ENCODE data around the gene NDUFA7. TPM values are rescaled to one million over a fixed set of nuclear protein-coding genes. Genes with fewer than 3 reads are reported as not detected.
"Not testable (repeated sequence)": the region's sequence is repeated elsewhere in the genome, so short reads cannot be mapped to it uniquely, and the experiment has no call there.

The NDUFA7 gene
- total and polyA plus RNA-seq, 11 donors: 74.5 to 393 (median 104) TPM

GRCh38 chr19:8342316-8342683 is 21.1 kb upstream of the NDUFA7 start:
- no peak for ATAC-seq
- Histone ChIP-seq H3K27ac (peak overlapping the region; percentile 86 to 100 (median 96)), H3K9me3 (no peaks in the 10 kb centered on the region), H3K27me3 (peaks cover 0 to 23% (median 0%) of the 10 kb centered on the region in 9 donors), H3K4me3 (peak overlapping the region; percentile 55 to 89 (median 70)), H3K4me1 (peaks cover 0 to 44% (median 25%) of the 10 kb centered on the region in 12 donors), H3K36me3 (no peaks in the 10 kb centered on the region)
- TF ChIP-seq CTCF (IDR thresholded peaks at IDR 0.05) (no peak), POLR2A (IDR thresholded peaks at IDR 0.05) (no peak)
- 32 to 79% (median 46%) methylated on average over 3 to 14 of the region's 14 CpGs for WGBS, 4 donors
- intact Hi-C loops (cut with DNase I): no loop called here
- DNase-seq: no peak

GRCh38 chr19:8341504-8341903 is 20.3 kb upstream of the NDUFA7 start:
- peak overlapping the region; percentile 55 to 89 (median 70) for H3K4me3 ChIP-seq
- peaks cover 0 to 45% (median 25%) of the 10 kb centered on the region in 12 donors for H3K4me1 ChIP-seq
- intact Hi-C loops (cut with DNase I); DNase-seq; H3K36me3 ChIP-seq; ATAC-seq; H3K9me3 ChIP-seq: not testable (repeated sequence)
- WGBS, 4 donors: 64 to 89% (median 78%) methylated on average over 4 of the region's 4 CpGs
- peaks cover 0 to 28% (median 0%) of the 10 kb centered on the region in 9 donors for H3K27me3 ChIP-seq
- H3K27ac ChIP-seq: peak overlapping the region; percentile 86 to 100 (median 96)

GRCh38 chr19:8340341-8341096 is 19.3 kb upstream of the NDUFA7 start:
- Histone ChIP-seq H3K27me3 (peaks cover 0 to 38% (median 0%) of the 10 kb centered on the region in 9 donors), H3K4me1 (peaks cover 0 to 51% (median 28%) of the 10 kb centered on the region in 12 donors), H3K4me3 (peak overlapping the region in 9 of 12 donors; percentile 7 to 89 (median 79)), H3K27ac (peak overlapping the region; percentile 86 to 100 (median 96)), H3K36me3 (no peaks in the 10 kb centered on the region), H3K9me3 (no peaks in the 10 kb centered on the region)
- intact Hi-C loops (cut with DNase I): no loop called here
- DNase-seq (peak; percentile 85 to 89 (median 86)), ATAC-seq (peak; percentile 60 to 78 (median 71))
- TF ChIP-seq POLR2A (IDR thresholded peaks at IDR 0.05) (no peak), CTCF (IDR thresholded peaks at IDR 0.05) (peak in 6 of 12 donors; percentile 17 to 33 (median 24))
- WGBS, 4 donors: 20 to 36% (median 25%) methylated on average over 15 of the region's 15 CpGs

- H3K27me3 ChIP-seq: peaks cover 6 to 47% (median 9%) of the 10 kb centered on the region in 9 donors
- peaks cover 4 to 60% (median 37%) of the 10 kb centered on the region in 12 donors for H3K4me1 ChIP-seq
- H3K27ac ChIP-seq: peak overlapping the region in 3 of 12 donors; percentile 6 to 99 (median 41)
- intact Hi-C loops (cut with DNase I): no loop called here
- 53 to 71% (median 64%) methylated on average over 6 of the region's 6 CpGs for WGBS, 4 donors
- ATAC-seq (no peak), DNase-seq (no peak)
- H3K36me3 ChIP-seq: peaks cover 0 to 9% (median 0%) of the 10 kb centered on the region in 9 donors
- no peak overlapping the region for H3K4me3 ChIP-seq
- TF ChIP-seq POLR2A (IDR thresholded peaks at IDR 0.05) (no peak), CTCF (IDR thresholded peaks at IDR 0.05) (no peak)
- no peaks in the 10 kb centered on the region for H3K9me3 ChIP-seq
These were observed 17.7 kb upstream of the NDUFA7 start for GRCh38 chr19:8338835-8339234.

All from heart left ventricle (tissue), 16 donors.